SK-N-SH treated with all-trans-retinoic acid at 6 μM for 48 hours (cell line): ENCODE results near the gene ROPN1L.

Source experiments
- ATAC-seq: fragments of 200-7000 bp; cut with Tn5 transposase; 3 replicates; pipeline ENCODE4 v1.9.1; 2020; ENCODE audit warnings: mild to moderate bottlenecking, moderate library complexity
- ARNTL ChIP-seq: fragments of 450-650 bp; formaldehyde crosslinking; IDR thresholded peaks from 2 replicates; pipeline ENCODE4 v1.5.0; 2020; ENCODE audit warnings: low read depth, mild to moderate bottlenecking, moderate library complexity, borderline replicate concordance
- CREB5 ChIP-seq: fragments of 250-450 bp; sonication (Bioruptor Pico); IDR thresholded peaks from 2 replicates; pipeline ENCODE4 v1.5.1; 2020; ENCODE audit warnings: low read depth, mild to moderate bottlenecking, moderate library complexity
- CSDC2 ChIP-seq: fragments of 250-450 bp; sonication (Bioruptor Pico); IDR thresholded peaks from 2 replicates; pipeline ENCODE4 v1.5.0; 2020; ENCODE audit warnings: mild to moderate bottlenecking, moderate library complexity
- CSRNP3 ChIP-seq: fragments of 250-450 bp; sonication (Bioruptor Pico); IDR thresholded peaks from 2 replicates; pipeline ENCODE4 v1.5.1; 2021; ENCODE audit warnings: mild to moderate bottlenecking, moderate library complexity
- ESRRG ChIP-seq: fragments of 250-450 bp; sonication (Bioruptor Pico); IDR thresholded peaks from 2 replicates; pipeline ENCODE4 v1.6.1; 2021; ENCODE audit warnings: mild to moderate bottlenecking
- ISL1 ChIP-seq: fragments of 250-450 bp; sonication (Bioruptor Pico); IDR thresholded peaks from 2 replicates; pipeline ENCODE4 v2.1.2; 2022; ENCODE audit warnings: mild to moderate bottlenecking, moderate library complexity
- OSR1 ChIP-seq: fragments of 250-450 bp; sonication (Bioruptor Pico); IDR thresholded peaks from 2 replicates; pipeline ENCODE4 v1.8.0; 2022; ENCODE audit warnings: moderate library complexity, mild to moderate bottlenecking, inconsistent platforms
- PATZ1 ChIP-seq: fragments of 250-450 bp; sonication (Bioruptor Pico); IDR thresholded peaks from 2 replicates; pipeline ENCODE4 v1.8.0; 2020; ENCODE audit warnings: mild to moderate bottlenecking, moderate library complexity, borderline replicate concordance
- PPARA ChIP-seq: fragments of 250-450 bp; sonication (Bioruptor Pico); IDR thresholded peaks from 2 replicates; pipeline ENCODE4 v1.5.0; 2020; ENCODE audit warnings: mild to moderate bottlenecking, borderline replicate concordance
- SNAI2 ChIP-seq: fragments of 250-450 bp; sonication (Bioruptor Pico); IDR thresholded peaks from 2 replicates; pipeline ENCODE4 v1.5.0; 2020; ENCODE audit warnings: mild to moderate bottlenecking, moderate library complexity
- TCF4 ChIP-seq: fragments of 250-450 bp; sonication (Bioruptor Pico); IDR thresholded peaks from 2 replicates; pipeline ENCODE4 v1.8.0; 2021; ENCODE audit warnings: mild to moderate bottlenecking, moderate library complexity, borderline replicate concordance
- TOX ChIP-seq: fragments of 250-450 bp; sonication (Bioruptor Pico); IDR thresholded peaks from 2 replicates; pipeline ENCODE4 v1.8.0; 2021; ENCODE audit warnings: mild to moderate bottlenecking, moderate library complexity, borderline replicate concordance
- TSHZ2 ChIP-seq: fragments of 250-450 bp; sonication (Bioruptor Pico); IDR thresholded peaks from 2 replicates; pipeline ENCODE4 v1.5.0; 2020; ENCODE audit warnings: mild to moderate bottlenecking, moderate library complexity
- ZC3H10 ChIP-seq: fragments of 250-450 bp; sonication (Bioruptor Pico); IDR thresholded peaks from 2 replicates; pipeline ENCODE4 v1.5.1; 2021; ENCODE audit warnings: mild to moderate bottlenecking, moderate library complexity
- ZFP3 ChIP-seq: fragments of 250-450 bp; sonication (Bioruptor Pico); IDR thresholded peaks from 2 replicates; pipeline ENCODE4 v1.5.0; 2020; ENCODE audit warnings: mild to moderate bottlenecking, moderate library complexity
- ZFP30 ChIP-seq: fragments of 450-650 bp; formaldehyde crosslinking; IDR thresholded peaks from 2 replicates; pipeline ENCODE4 v1.5.0; 2022; ENCODE audit warnings: mild to moderate bottlenecking, moderate library complexity
- ZNF565 ChIP-seq: fragments of 450-650 bp; formaldehyde crosslinking; conservative IDR thresholded peaks from 2 replicates; pipeline ENCODE4 v1.5.0; 2020; ENCODE audit warnings: low read depth, mild to moderate bottlenecking, moderate library complexity
- ZNF70 ChIP-seq: fragments of 450-650 bp; formaldehyde crosslinking; IDR thresholded peaks from 2 replicates; pipeline ENCODE4 v1.5.0; 2020; ENCODE audit warnings: mild to moderate bottlenecking, moderate library complexity
- ZNF8 ChIP-seq: fragments of 450-650 bp; formaldehyde crosslinking; IDR thresholded peaks from 2 replicates; pipeline ENCODE4 v1.5.0; 2020; ENCODE audit warnings: mild to moderate bottlenecking, moderate library complexity

ROPN1L gene

GRCh38 chr5:10451137-10451824 is 9.6 kb downstream of the ROPN1L start:
- TF ChIP-seq ARNTL (CRISPR knock-in tag) = no peak
- no peak for TF ChIP-seq ISL1 (CRISPR knock-in tag)
- no peak for TF ChIP-seq CSDC2
- TF ChIP-seq ESRRG (CRISPR knock-in tag) = no peak
- no peak for TF ChIP-seq TOX
- no peak for TF ChIP-seq ZNF8
- no peak for TF ChIP-seq ZFP3 (CRISPR knock-in tag)
- no peak for TF ChIP-seq SNAI2
- no peak for TF ChIP-seq ZNF70 (CRISPR knock-in tag)
- no peak for TF ChIP-seq CREB5 (CRISPR knock-in tag)
- ATAC-seq = no peak

GRCh38 chr5:10452768-10453331 is 11.2 kb downstream of the ROPN1L start:
- peak; percentile 88 for ATAC-seq

More at GRCh38 chr5:10452768-10453331, 11.2 kb downstream of the ROPN1L start:
- TF ChIP-seq PATZ1 (CRISPR knock-in tag) = no peak
- no peak for TF ChIP-seq ZNF70 (CRISPR knock-in tag)
- no peak for TF ChIP-seq TCF4
- no peak for TF ChIP-seq TOX
- TF ChIP-seq CREB5 (CRISPR knock-in tag) = no peak
- TF ChIP-seq PPARA (CRISPR knock-in tag) = no peak
- no peak for TF ChIP-seq ZFP3 (CRISPR knock-in tag)
- TF ChIP-seq ISL1 (CRISPR knock-in tag) = no peak
- no peak for TF ChIP-seq ZC3H10 (CRISPR knock-in tag)
- TF ChIP-seq CSRNP3 (CRISPR knock-in tag) = no peak
- TF ChIP-seq ARNTL (CRISPR knock-in tag) = no peak
- TF ChIP-seq OSR1 = no peak
- no peak for TF ChIP-seq ZFP30 (CRISPR knock-in tag)
- no peak for TF ChIP-seq ZNF565 (CRISPR knock-in tag)
- no peak for TF ChIP-seq SNAI2
- TF ChIP-seq ESRRG (CRISPR knock-in tag) = no peak
- TF ChIP-seq TSHZ2 (CRISPR knock-in tag) = no peak
- TF ChIP-seq, all 23 proteins: peak for 0
